IMR-90 (cell line): ENCODE measurements around the gene UNC5A. TPM values are rescaled to one million over a fixed set of nuclear protein-coding genes. Genes with fewer than 3 reads are reported as not detected.

Source experiments
- ATAC-seq: fragments of 200-7000 bp; cut with Tn5 transposase; 2 replicates; pipeline ENCODE4 v1.9.1; 2020; ENCODE audit warnings: low read depth, mild to moderate bottlenecking, moderate library complexity
- BruUV-seq: library from RNA; stranded (reverse); fragments of 400-500 nt; replicated peaks from 2 replicates; lab custom pipeline; 2021; lab: Mats Ljungman, UMichigan
- CTCF ChIA-PET: fragments of 300-600 bp; formaldehyde crosslinking; extraction: SDS; loops from one replicate; lab custom pipeline; 2021; ENCODE audit warnings: antibody characterized with exemption; lab: Yijun Ruan, JAX
- POLR2A ChIA-PET: fragments of 300-600 bp; sonication (Branson Sonifier 250); formaldehyde crosslinking; loops from one replicate; lab custom pipeline; 2022; ENCODE audit warnings: antibody characterized with exemption; ENCODE audit not compliant: unreplicated experiment; lab: Charles Lee
- DNase-seq: peaks from one replicate; pipeline ENCODE4 v3.0.0; 2013
- H2AFZ ChIP-seq: replicated peaks from 2 replicates; pipeline ENCODE3; 2013; ENCODE audit warnings: low read length, mild to moderate bottlenecking; ENCODE audit not compliant: poor library complexity
- H2AK5ac ChIP-seq: 2 replicates; pipeline ENCODE4 v1.6.1; 2013; ENCODE audit warnings: low read depth, low read length, inconsistent platforms
- H2AK9ac ChIP-seq: replicated peaks from 2 replicates; pipeline ENCODE3; 2013; ENCODE audit warnings: mild to moderate bottlenecking, low read depth, low read length, moderate library complexity; ENCODE audit not compliant: poor library complexity
- H2BK120ac ChIP-seq: 2 replicates; pipeline ENCODE4 v1.6.1; 2013; ENCODE audit warnings: low read depth, low read length, inconsistent platforms
- H2BK15ac ChIP-seq: 3 replicates; pipeline ENCODE4 v1.6.1; 2013; ENCODE audit warnings: low read depth, low read length, inconsistent platforms
- H2BK20ac ChIP-seq: 2 replicates; pipeline ENCODE4 v1.6.1; 2013; ENCODE audit warnings: low read depth, mild to moderate bottlenecking, inconsistent platforms, low read length, moderate library complexity
- H2BK5ac ChIP-seq: 2 replicates; pipeline ENCODE4 v1.6.1; 2013; ENCODE audit warnings: mild to moderate bottlenecking, low read depth, low read length, inconsistent platforms; ENCODE audit not compliant: poor library complexity, severe bottlenecking
- H3K14ac ChIP-seq: replicated peaks from 2 replicates; pipeline ENCODE4 v1.6.1; 2013; ENCODE audit warnings: low read depth, low read length, inconsistent platforms
- H3K18ac ChIP-seq: 2 replicates; pipeline ENCODE4 v1.6.1; 2013; ENCODE audit warnings: low read depth, low read length, control low read depth
- H3K23ac ChIP-seq: 2 replicates; pipeline ENCODE4 v1.6.1; 2013; ENCODE audit warnings: low read depth, low read length, inconsistent platforms
- H3K27ac ChIP-seq: 2 replicates; pipeline ENCODE4 v1.5.1; 2013; ENCODE audit warnings: mild to moderate bottlenecking, control low read depth, low read length; ENCODE audit not compliant: insufficient read depth
- H3K27me3 ChIP-seq: 2 replicates; pipeline ENCODE4 v1.6.1; 2013; ENCODE audit warnings: low read length; ENCODE audit not compliant: control insufficient read depth, insufficient read depth
- H3K36me3 ChIP-seq: 2 replicates; pipeline ENCODE4 v1.6.1; 2013; ENCODE audit warnings: low read length, mixed read lengths; ENCODE audit not compliant: control insufficient read depth, insufficient read depth
- H3K4ac ChIP-seq: 2 replicates; pipeline ENCODE4 v1.6.1; 2013; ENCODE audit warnings: low read depth, low read length, inconsistent platforms
- H3K4me1 ChIP-seq: 2 replicates; pipeline ENCODE4 v1.6.1; 2013; ENCODE audit warnings: low read length, mixed read lengths; ENCODE audit not compliant: control insufficient read depth, insufficient read depth
- H3K4me2 ChIP-seq: 2 replicates; pipeline ENCODE4 v1.6.1; 2013; ENCODE audit warnings: low read depth, mild to moderate bottlenecking, control low read depth, low read length, moderate library complexity
- H3K4me3 ChIP-seq: 2 replicates; pipeline ENCODE4 v1.5.1; 2013; ENCODE audit warnings: low read depth, mild to moderate bottlenecking, control low read depth, low read length, moderate library complexity; ENCODE audit not compliant: insufficient read depth
- H3K56ac ChIP-seq: 2 replicates; pipeline ENCODE4 v1.6.1; 2013; ENCODE audit warnings: low read length, inconsistent platforms; ENCODE audit not compliant: insufficient read depth; ENCODE audit errors: extremely low read depth
- H3K79me1 ChIP-seq, 2 experiments: 2 replicates each; pipeline ENCODE4 v1.6.1; 2013; ENCODE audit warnings: low read length in 2 of 2, inconsistent platforms in 1 of 2, low read depth in 1 of 2
- H3K9ac ChIP-seq: 2 replicates; pipeline ENCODE4 v1.6.1; 2013; ENCODE audit warnings: low read depth, low read length, control low read depth
- H3K9me1 ChIP-seq: 2 replicates; pipeline ENCODE4 v1.6.1; 2013; ENCODE audit warnings: low read length, inconsistent platforms; ENCODE audit not compliant: insufficient read depth
- H3K9me3 ChIP-seq: 2 replicates; pipeline ENCODE4 v1.6.1; 2013; ENCODE audit warnings: low read length; ENCODE audit not compliant: control insufficient read depth, insufficient read depth
- H4K20me1 ChIP-seq: 2 replicates; pipeline ENCODE4 v1.6.1; 2013; ENCODE audit warnings: low read length, inconsistent platforms; ENCODE audit not compliant: insufficient read depth
- H4K5ac ChIP-seq: 2 replicates; pipeline ENCODE4 v1.6.1; 2013; ENCODE audit warnings: mild to moderate bottlenecking, low read depth, low read length, control low read depth
- H4K8ac ChIP-seq, 2 experiments: 2 replicates each; pipeline ENCODE4 v1.6.1; 2013; ENCODE audit warnings: low read depth in 2 of 2, low read length in 2 of 2, control low read depth in 1 of 2, inconsistent platforms in 1 of 2
- H4K91ac ChIP-seq: 2 replicates; pipeline ENCODE4 v1.6.1; 2013; ENCODE audit warnings: low read depth, low read length, inconsistent platforms; ENCODE audit not compliant: insufficient read depth
- BHLHE40 ChIP-seq: fragments of 150-350 bp; IDR thresholded peaks from 2 replicates; pipeline ENCODE4 v1.6.1; 2016; ENCODE audit warnings: mild to moderate bottlenecking, low read depth, low read length
- CEBPB ChIP-seq: IDR thresholded peaks from 2 replicates; pipeline ENCODE4 v1.6.1; 2012; ENCODE audit warnings: low read depth, low read length, improper control_type of control experiment
- CHD1 ChIP-seq: IDR thresholded peaks from 2 replicates; pipeline ENCODE4 v1.6.1; 2012; ENCODE audit warnings: low read depth, low read length, improper control_type of control experiment
- FOS ChIP-seq: fragments of 150-350 bp; IDR thresholded peaks from 2 replicates; pipeline ENCODE4 v1.6.1; 2016; ENCODE audit warnings: low read depth, low read length
- MAFK ChIP-seq: IDR thresholded peaks from 2 replicates; pipeline ENCODE4 v1.6.1; 2012; ENCODE audit warnings: low read depth, low read length, improper control_type of control experiment
- MAZ ChIP-seq: IDR thresholded peaks from 2 replicates; pipeline ENCODE4 v1.6.1; 2012; ENCODE audit warnings: low read depth, mild to moderate bottlenecking, low read length, improper control_type of control experiment, moderate library complexity, borderline replicate concordance
- MXI1 ChIP-seq: IDR thresholded peaks from 2 replicates; pipeline ENCODE4 v1.6.1; 2012; ENCODE audit warnings: low read depth, mild to moderate bottlenecking, low read length, moderate library complexity, borderline replicate concordance
- NFE2L2 ChIP-seq: fragments of 150-350 bp; IDR thresholded peaks from 2 replicates; pipeline ENCODE4 v1.6.1; 2016; ENCODE audit warnings: low read depth, mild to moderate bottlenecking, low read length
- POLR2A ChIP-seq: IDR thresholded peaks from 2 replicates; pipeline ENCODE4 v1.6.1; 2012; ENCODE audit warnings: mild to moderate bottlenecking, low read depth, low read length
- RFX5 ChIP-seq: IDR thresholded peaks from 2 replicates; pipeline ENCODE4 v1.8.0; 2012; ENCODE audit warnings: low read depth, mild to moderate bottlenecking, low read length, moderate library complexity
- SMC3 ChIP-seq: fragments of 150-350 bp; IDR thresholded peaks from 2 replicates; pipeline ENCODE4 v1.6.1; 2016; ENCODE audit warnings: low read depth, mild to moderate bottlenecking, antibody characterized with exemption, low read length, moderate library complexity
- WGBS, 2 experiments: methylation state at CpG; one replicate each; pipeline versions ENCODE4 v1.1.5 to v1.1.7; 2013; ENCODE audit warnings: missing lambda C conversion rate in 2 of 2; ENCODE audit not compliant: insufficient read length in 1 of 2; ENCODE audit errors: extremely low coverage in 2 of 2; 5-methylcytosine and 5-hydroxymethylcytosine counted together
- dilution Hi-C: fragments of 300-500 bp; cut with HindIII; formaldehyde crosslinking; loops from one replicate; pipeline ENCODE4 v1.14.3; 2018; ENCODE audit warnings: low sequenced_read_pairs; ENCODE audit not compliant: unreplicated experiment
- in situ Hi-C: fragments of 300-500 bp; cut with MboI; formaldehyde crosslinking; loops from 3 replicates; pipeline ENCODE4 v1.14.3; 2019; ENCODE audit warnings: low sequenced_read_pairs, inconsistent platforms, mixed read lengths
- intact Hi-C: fragments of 100-400 bp; cut with micrococcal nuclease; formaldehyde crosslinking; loops from 2 replicates; pipeline ENCODE4 v1.10.0; 2022
- polyA plus RNA-seq, 3 experiments: library from polyadenylated mRNA; depleted of rRNA; stranded (reverse); fragments of >200 nt; gene quantifications; 2 replicates each; pipeline ENCODE4 v1.2.3, GENCODE V29; 2012; ENCODE audit warnings: low replicate concordance in 1 of 3
- total RNA-seq: library from RNA; depleted of rRNA; stranded (reverse); fragments of >200 nt; gene quantifications from 2 replicates; pipeline ENCODE4 v1.2.3, GENCODE V29; 2012
- TF ChIP-seq, protein P1 (sequence below): conservative IDR thresholded peaks from 2 replicates; pipeline ENCODE4 v1.5.1; 2012; ENCODE audit warnings: mild to moderate bottlenecking, low read depth, low read length, improper control_type of control experiment

Gene UNC5A
- total and polyA plus RNA-seq, 2 of the 4 experiments (the other 2 are of a cell fraction), result not detected

- CTCF ChIA-PET, result no interaction called here
- H2AFZ ChIP-seq, result no peak overlapping the region
- H3K4me2 ChIP-seq, result no peak overlapping the region
- H4K20me1 ChIP-seq, result no peaks in the 10 kb centered on the region
- no peak overlapping the region for H3K9ac ChIP-seq
- no peak overlapping the region for H3K56ac ChIP-seq
- H3K79me1 ChIP-seq, result no peaks in the 10 kb centered on the region
- TF ChIP-seq CEBPB (no peak), NFE2L2 (no peak), RFX5 (no peak), FOS (no peak), BHLHE40 (no peak), MXI1 (no peak), MAFK (no peak), POLR2A (no peak), CHD1 (no peak), MAZ (no peak), SMC3 (no peak)
- TF ChIP-seq, protein P1, sequence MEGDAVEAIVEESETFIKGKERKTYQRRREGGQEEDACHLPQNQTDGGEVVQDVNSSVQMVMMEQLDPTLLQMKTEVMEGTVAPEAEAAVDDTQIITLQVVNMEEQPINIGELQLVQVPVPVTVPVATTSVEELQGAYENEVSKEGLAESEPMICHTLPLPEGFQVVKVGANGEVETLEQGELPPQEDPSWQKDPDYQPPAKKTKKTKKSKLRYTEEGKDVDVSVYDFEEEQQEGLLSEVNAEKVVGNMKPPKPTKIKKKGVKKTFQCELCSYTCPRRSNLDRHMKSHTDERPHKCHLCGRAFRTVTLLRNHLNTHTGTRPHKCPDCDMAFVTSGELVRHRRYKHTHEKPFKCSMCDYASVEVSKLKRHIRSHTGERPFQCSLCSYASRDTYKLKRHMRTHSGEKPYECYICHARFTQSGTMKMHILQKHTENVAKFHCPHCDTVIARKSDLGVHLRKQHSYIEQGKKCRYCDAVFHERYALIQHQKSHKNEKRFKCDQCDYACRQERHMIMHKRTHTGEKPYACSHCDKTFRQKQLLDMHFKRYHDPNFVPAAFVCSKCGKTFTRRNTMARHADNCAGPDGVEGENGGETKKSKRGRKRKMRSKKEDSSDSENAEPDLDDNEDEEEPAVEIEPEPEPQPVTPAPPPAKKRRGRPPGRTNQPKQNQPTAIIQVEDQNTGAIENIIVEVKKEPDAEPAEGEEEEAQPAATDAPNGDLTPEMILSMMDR, result no peak
- H2AK5ac ChIP-seq, result no peak overlapping the region
- H3K4ac ChIP-seq, result no peak overlapping the region
- H2AK9ac ChIP-seq, result no peak overlapping the region
- no peak overlapping the region for H3K18ac ChIP-seq
- no peaks in the 10 kb centered on the region for H3K4me1 ChIP-seq
- H3K9me3 ChIP-seq, result no peaks in the 10 kb centered on the region
- intact Hi-C loops (no loop called here), in situ Hi-C loops (no loop called here), dilution Hi-C loops (no loop called here)
- H2BK120ac ChIP-seq, result no peak overlapping the region
- peaks cover 12% of the 10 kb centered on the region for H3K9me1 ChIP-seq
- no peak overlapping the region for H2BK20ac ChIP-seq
- no peak overlapping the region for H3K23ac ChIP-seq
- no peak overlapping the region for H4K5ac ChIP-seq
- H2BK15ac ChIP-seq, result no peak overlapping the region
- H3K4me3 ChIP-seq, result no peak overlapping the region
- no TSS peak for BruUV-seq
- H2BK5ac ChIP-seq, result no peak overlapping the region
- no peak overlapping the region for H4K8ac ChIP-seq
- H4K91ac ChIP-seq, result no peak overlapping the region
- no peaks in the 10 kb centered on the region for H3K27me3 ChIP-seq
- DNase-seq, result no peak
- peaks cover 38% of the 10 kb centered on the region for H3K36me3 ChIP-seq
- H3K14ac ChIP-seq, result no peak overlapping the region
- H3K27ac ChIP-seq, result no peak overlapping the region
- POLR2A ChIA-PET, result interaction anchor here (1.1 kb wide), 1 partner anchor 12 kb away, joined by 3 read pairs; no protein-coding TSS in a partner anchor
- no peak for ATAC-seq
- WGBS, 2 experiments, result no CpG with 5 or more reads among the region's 3 CpGs
Observed at GRCh38 chr5:176904276-176904675, 93.9 kb downstream of the UNC5A start.
